ENCODE measurements around the gene NRXN3. TPM values are rescaled to one million over a fixed set of nuclear protein-coding genes. Genes with fewer than 3 reads are reported as not detected.

The NRXN3 gene
- total and polyA plus RNA-seq, 4 donors: 0.07 to 1.2 (median 0.23) TPM

DNA sequence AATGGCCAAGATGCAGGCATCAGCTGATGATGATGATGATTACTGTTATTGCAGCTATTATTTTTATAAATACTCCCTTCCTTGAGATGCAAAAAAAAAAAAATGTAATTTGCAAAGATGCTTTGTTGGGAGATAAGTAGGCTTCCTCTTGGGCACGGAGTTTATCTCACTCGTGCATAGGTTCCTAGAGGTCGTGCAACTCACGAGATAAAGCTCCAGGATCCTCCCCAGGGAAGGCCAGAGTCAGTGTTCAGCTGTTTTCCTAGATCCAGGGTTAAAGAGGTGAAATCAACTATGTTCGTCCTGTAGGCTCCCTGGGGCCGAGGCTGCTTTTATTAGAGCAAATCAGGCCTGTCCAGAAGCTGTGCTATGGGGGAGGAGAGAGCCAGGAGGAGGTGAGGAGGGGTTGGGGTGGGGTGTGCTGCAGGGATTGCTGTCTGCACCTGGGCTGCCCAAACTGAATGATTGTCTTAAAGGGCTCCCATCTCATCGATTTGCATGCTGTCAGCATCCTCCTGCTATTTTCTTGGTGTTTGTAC, 270.3 kb downstream of the NRXN3 start:
- Histone ChIP-seq H3K4me1 (ENCODE audit: control insufficient read depth in 4 of 4, insufficient read depth in 4 of 4, low read length in 3 of 4) (no peaks in the 10 kb centered on the region), H3K27ac (ENCODE audit: low read depth in 1 of 2, low read length in 2 of 2) (no peak overlapping the region), H3K36me3 (ENCODE audit: control insufficient read depth in 4 of 4, insufficient read depth in 3 of 4, low read depth in 1 of 4, low read length in 3 of 4) (no peaks in the 10 kb centered on the region), H3K4me3 (ENCODE audit: low read depth in 1 of 3, low read length in 3 of 3) (no peak overlapping the region), H3K9ac (ENCODE audit: low read depth in 1 of 2, low read length in 2 of 2) (no peak overlapping the region), H3K9me3 (ENCODE audit: control insufficient read depth in 4 of 4, low read length in 3 of 4) (no peaks in the 10 kb centered on the region), H3K27me3 (ENCODE audit: control insufficient read depth in 4 of 4, insufficient read depth in 4 of 4, low read length in 3 of 4) (no peaks in the 10 kb centered on the region)
- TF ChIP-seq GABPA (IDR thresholded peaks at IDR 0.05 in 1 of 2, conservative IDR thresholded peaks at IDR 0.05 in 1 of 2): no peak
- TF ChIP-seq TAF1 (conservative IDR thresholded peaks at IDR 0.05): no peak
- TF ChIP-seq SP1 (IDR thresholded peaks at IDR 0.05): no peak
- TF ChIP-seq RXRA (IDR thresholded peaks at IDR 0.05): no peak
- TF ChIP-seq, protein P1, sequence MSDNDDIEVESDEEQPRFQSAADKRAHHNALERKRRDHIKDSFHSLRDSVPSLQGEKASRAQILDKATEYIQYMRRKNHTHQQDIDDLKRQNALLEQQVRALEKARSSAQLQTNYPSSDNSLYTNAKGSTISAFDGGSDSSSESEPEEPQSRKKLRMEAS (IDR thresholded peaks at IDR 0.05): no peak
- TF ChIP-seq, protein P2, sequence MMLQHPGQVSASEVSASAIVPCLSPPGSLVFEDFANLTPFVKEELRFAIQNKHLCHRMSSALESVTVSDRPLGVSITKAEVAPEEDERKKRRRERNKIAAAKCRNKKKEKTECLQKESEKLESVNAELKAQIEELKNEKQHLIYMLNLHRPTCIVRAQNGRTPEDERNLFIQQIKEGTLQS (IDR thresholded peaks at IDR 0.05): no peak
- TF ChIP-seq EGR1 (IDR thresholded peaks at IDR 0.05; ENCODE audit: low read depth in 2 of 2): no peak
- TF ChIP-seq FOXA2 (IDR thresholded peaks at IDR 0.05): no peak
- TF ChIP-seq RAD21 (IDR thresholded peaks at IDR 0.05): no peak
- TF ChIP-seq, protein P3, sequence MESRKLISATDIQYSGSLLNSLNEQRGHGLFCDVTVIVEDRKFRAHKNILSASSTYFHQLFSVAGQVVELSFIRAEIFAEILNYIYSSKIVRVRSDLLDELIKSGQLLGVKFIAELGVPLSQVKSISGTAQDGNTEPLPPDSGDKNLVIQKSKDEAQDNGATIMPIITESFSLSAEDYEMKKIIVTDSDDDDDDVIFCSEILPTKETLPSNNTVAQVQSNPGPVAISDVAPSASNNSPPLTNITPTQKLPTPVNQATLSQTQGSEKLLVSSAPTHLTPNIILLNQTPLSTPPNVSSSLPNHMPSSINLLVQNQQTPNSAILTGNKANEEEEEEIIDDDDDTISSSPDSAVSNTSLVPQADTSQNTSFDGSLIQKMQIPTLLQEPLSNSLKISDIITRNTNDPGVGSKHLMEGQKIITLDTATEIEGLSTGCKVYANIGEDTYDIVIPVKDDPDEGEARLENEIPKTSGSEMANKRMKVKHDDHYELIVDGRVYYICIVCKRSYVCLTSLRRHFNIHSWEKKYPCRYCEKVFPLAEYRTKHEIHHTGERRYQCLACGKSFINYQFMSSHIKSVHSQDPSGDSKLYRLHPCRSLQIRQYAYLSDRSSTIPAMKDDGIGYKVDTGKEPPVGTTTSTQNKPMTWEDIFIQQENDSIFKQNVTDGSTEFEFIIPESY (IDR thresholded peaks at IDR 0.05): no peak
- TF ChIP-seq HNF4G (IDR thresholded peaks at IDR 0.05): no peak
- no peak for TF ChIP-seq YY1 (IDR thresholded peaks at IDR 0.05)
- TF ChIP-seq NR2F2 (IDR thresholded peaks at IDR 0.05): no peak
- TF ChIP-seq, protein P4, sequence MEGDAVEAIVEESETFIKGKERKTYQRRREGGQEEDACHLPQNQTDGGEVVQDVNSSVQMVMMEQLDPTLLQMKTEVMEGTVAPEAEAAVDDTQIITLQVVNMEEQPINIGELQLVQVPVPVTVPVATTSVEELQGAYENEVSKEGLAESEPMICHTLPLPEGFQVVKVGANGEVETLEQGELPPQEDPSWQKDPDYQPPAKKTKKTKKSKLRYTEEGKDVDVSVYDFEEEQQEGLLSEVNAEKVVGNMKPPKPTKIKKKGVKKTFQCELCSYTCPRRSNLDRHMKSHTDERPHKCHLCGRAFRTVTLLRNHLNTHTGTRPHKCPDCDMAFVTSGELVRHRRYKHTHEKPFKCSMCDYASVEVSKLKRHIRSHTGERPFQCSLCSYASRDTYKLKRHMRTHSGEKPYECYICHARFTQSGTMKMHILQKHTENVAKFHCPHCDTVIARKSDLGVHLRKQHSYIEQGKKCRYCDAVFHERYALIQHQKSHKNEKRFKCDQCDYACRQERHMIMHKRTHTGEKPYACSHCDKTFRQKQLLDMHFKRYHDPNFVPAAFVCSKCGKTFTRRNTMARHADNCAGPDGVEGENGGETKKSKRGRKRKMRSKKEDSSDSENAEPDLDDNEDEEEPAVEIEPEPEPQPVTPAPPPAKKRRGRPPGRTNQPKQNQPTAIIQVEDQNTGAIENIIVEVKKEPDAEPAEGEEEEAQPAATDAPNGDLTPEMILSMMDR (IDR thresholded peaks at IDR 0.05; ENCODE audit: low read depth, low read length, missing input control): no peak
- TF ChIP-seq FOXA1 (IDR thresholded peaks at IDR 0.05): no peak
- no peak for TF ChIP-seq JUND (IDR thresholded peaks at IDR 0.05)
- TF ChIP-seq HNF4A (conservative IDR thresholded peaks at IDR 0.05): no peak
- TF ChIP-seq, protein P5, sequence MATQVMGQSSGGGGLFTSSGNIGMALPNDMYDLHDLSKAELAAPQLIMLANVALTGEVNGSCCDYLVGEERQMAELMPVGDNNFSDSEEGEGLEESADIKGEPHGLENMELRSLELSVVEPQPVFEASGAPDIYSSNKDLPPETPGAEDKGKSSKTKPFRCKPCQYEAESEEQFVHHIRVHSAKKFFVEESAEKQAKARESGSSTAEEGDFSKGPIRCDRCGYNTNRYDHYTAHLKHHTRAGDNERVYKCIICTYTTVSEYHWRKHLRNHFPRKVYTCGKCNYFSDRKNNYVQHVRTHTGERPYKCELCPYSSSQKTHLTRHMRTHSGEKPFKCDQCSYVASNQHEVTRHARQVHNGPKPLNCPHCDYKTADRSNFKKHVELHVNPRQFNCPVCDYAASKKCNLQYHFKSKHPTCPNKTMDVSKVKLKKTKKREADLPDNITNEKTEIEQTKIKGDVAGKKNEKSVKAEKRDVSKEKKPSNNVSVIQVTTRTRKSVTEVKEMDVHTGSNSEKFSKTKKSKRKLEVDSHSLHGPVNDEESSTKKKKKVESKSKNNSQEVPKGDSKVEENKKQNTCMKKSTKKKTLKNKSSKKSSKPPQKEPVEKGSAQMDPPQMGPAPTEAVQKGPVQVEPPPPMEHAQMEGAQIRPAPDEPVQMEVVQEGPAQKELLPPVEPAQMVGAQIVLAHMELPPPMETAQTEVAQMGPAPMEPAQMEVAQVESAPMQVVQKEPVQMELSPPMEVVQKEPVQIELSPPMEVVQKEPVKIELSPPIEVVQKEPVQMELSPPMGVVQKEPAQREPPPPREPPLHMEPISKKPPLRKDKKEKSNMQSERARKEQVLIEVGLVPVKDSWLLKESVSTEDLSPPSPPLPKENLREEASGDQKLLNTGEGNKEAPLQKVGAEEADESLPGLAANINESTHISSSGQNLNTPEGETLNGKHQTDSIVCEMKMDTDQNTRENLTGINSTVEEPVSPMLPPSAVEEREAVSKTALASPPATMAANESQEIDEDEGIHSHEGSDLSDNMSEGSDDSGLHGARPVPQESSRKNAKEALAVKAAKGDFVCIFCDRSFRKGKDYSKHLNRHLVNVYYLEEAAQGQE (IDR thresholded peaks at IDR 0.05): no peak
- WGBS: 34% methylated on average over 7 of the region's 7 CpGs
- DNase-seq (ENCODE audit: low spot score): peak; percentile 49
